Right atrium auricular region (tissue), 2 donors: ENCODE results near the gene MGLL. TPM values are rescaled to one million over a fixed set of nuclear protein-coding genes. Genes with fewer than 3 reads are reported as not detected.

Source experiments
- DNase-seq: peaks from one replicate; pipeline ENCODE4 v3.0.0-alpha.2; 2019; ENCODE audit warnings: low spot score
- H3K27ac ChIP-seq, 2 donors: fragments of 200-600 bp; sonication (generic); 1 replicate in 1 of 2; 2 replicates in 1 of 2; pipeline ENCODE4 v1.5.1; 2016 to 2019
- H3K27me3 ChIP-seq, 2 donors: fragments of 200-600 bp; sonication (generic); one replicate each; pipeline versions ENCODE4 v1.5.1 to v1.6.0; 2017 to 2019
- H3K36me3 ChIP-seq: fragments of 200-600 bp; sonication (generic); one replicate; pipeline ENCODE4 v1.5.1; 2016
- H3K4me1 ChIP-seq, 2 donors: fragments of 200-600 bp; sonication (generic); one replicate each; pipeline versions ENCODE4 v1.5.1 to v1.6.0; 2017 to 2019
- H3K4me3 ChIP-seq, 2 donors: fragments of 200-600 bp; sonication (generic); 1 replicate in 1 of 2; 2 replicates in 1 of 2; pipeline ENCODE4 v1.5.1; 2017 to 2019; ENCODE audit warnings: mild to moderate bottlenecking in 1 of 2, moderate library complexity in 1 of 2
- H3K9me3 ChIP-seq, 2 donors: fragments of 200-600 bp; sonication (generic); one replicate each; pipeline ENCODE4 v1.5.1; 2019
- CTCF ChIP-seq, 2 donors: fragments of 200-600 bp; sonication (generic); IDR thresholded peaks; one replicate each; pipeline ENCODE4 v1.5.1; 2019; ENCODE audit warnings: antibody characterized with exemption in 2 of 2
- total RNA-seq, 2 donors: library from RNA; depleted of rRNA; stranded (reverse); fragments of >200 nt; gene quantifications; one replicate each; pipeline ENCODE4 v1.1.0, GENCODE V29; 2016

The MGLL gene
- total RNA-seq, 2 donors from 2014 or later = 36.3 to 46.4 TPM

DNA sequence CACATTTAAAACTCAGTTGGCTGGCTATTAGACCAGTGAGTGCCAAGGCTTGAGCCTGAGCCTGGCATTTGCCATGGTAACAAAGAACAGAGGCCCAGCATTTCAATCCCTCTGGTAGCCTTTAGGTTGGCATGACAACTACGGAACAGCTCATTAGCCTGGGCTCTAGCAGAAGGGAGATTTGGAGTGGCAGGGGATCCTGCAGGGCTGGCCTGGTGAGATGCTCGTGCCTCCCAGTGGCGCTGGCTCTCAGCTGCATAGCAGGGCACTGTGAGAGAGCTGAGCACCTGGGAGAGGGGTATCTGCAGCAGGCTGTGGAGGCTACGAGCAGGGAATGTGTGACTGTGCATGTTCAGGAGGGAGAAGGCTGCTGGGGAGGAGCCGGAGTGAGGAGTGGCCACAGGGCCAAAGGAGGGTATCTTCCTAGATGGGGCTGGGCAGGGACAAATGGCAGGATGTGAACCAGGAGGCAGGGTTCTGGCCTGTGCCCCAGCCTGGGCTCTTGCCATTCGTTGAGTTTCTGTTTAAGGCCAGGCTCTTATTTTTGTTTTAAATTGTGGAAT, 155.1 kb downstream of the MGLL start:
- H3K4me3 ChIP-seq = no peak overlapping the region
- H3K36me3 ChIP-seq = no peaks in the 10 kb centered on the region
- peaks cover 0 to 9% of the 10 kb centered on the region in 2 donors for H3K4me1 ChIP-seq
- H3K9me3 ChIP-seq = no peaks in the 10 kb centered on the region
- no peaks in the 10 kb centered on the region for H3K27me3 ChIP-seq
- DNase-seq = no peak
- no peak overlapping the region for H3K27ac ChIP-seq
- TF ChIP-seq CTCF (IDR thresholded peaks at IDR 0.05) = no peak

DNA sequence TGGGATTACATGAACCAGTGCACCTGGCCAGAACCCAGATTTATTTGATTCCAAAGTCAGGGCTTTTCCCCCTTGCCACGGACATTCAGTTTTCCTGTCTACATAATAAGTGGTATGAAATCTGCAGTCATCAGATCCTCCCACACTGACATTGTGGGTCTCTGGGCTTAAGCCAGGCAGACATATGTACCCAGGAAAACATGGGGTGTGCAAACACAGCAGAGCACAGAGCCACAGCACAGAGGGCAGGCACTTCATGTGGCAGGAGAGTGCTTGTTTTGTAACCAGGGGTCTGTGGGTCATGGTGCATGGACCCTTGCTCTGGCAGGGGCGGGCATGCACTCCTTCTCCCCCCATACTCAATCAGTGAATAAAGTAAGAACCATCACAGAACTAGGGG, 155.6 kb downstream of the MGLL start:
- Histone ChIP-seq H3K27me3 (no peaks in the 10 kb centered on the region), H3K4me1 (peaks cover 0 to 3% of the 10 kb centered on the region in 2 donors), H3K27ac (no peak overlapping the region), H3K36me3 (no peaks in the 10 kb centered on the region), H3K4me3 (no peak overlapping the region), H3K9me3 (no peaks in the 10 kb centered on the region)
- no peak for DNase-seq
- no peak for TF ChIP-seq CTCF (IDR thresholded peaks at IDR 0.05)

- no peak for TF ChIP-seq CTCF (IDR thresholded peaks at IDR 0.05)
- Histone ChIP-seq H3K36me3 (no peaks in the 10 kb centered on the region), H3K9me3 (no peaks in the 10 kb centered on the region), H3K4me3 (no peak overlapping the region), H3K4me1 (no peaks in the 10 kb centered on the region), H3K27ac (no peak overlapping the region), H3K27me3 (no peaks in the 10 kb centered on the region)
- no peak for DNase-seq
Measured at GRCh38 chr3:127665586-127665985, 156.7 kb downstream of the MGLL start.

GRCh38 chr3:127665165-127665564, 157.2 kb downstream of the MGLL start:
- Histone ChIP-seq H3K9me3 (no peaks in the 10 kb centered on the region), H3K27me3 (no peaks in the 10 kb centered on the region), H3K4me3 (no peak overlapping the region), H3K36me3 (no peaks in the 10 kb centered on the region), H3K27ac (no peak overlapping the region), H3K4me1 (no peaks in the 10 kb centered on the region)
- TF ChIP-seq CTCF (IDR thresholded peaks at IDR 0.05) = no peak
- no peak for DNase-seq

DNA sequence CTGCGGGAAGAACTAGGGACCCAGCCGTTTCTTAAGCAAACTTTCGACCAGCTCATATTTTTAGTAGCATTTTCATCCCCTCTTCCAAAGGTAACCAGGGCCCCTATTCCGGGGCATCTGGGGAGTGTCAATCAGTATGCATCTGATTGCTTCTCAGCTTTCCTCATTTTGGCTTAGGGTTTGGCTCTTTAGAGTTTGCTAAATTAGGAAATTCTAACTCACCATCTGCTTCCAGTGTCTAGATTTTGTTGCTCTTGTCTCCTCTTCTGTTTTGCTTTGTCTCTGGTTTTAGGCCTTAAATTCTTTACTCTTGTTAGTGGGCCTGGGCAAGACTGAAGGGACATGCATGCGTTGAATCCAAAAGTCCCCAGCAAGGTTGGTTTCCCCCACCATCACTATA, 159.2 kb downstream of the MGLL start:
- Histone ChIP-seq H3K36me3 (no peaks in the 10 kb centered on the region), H3K27ac (no peak overlapping the region), H3K4me3 (no peak overlapping the region), H3K4me1 (no peaks in the 10 kb centered on the region), H3K9me3 (no peaks in the 10 kb centered on the region), H3K27me3 (no peaks in the 10 kb centered on the region)
- TF ChIP-seq CTCF (IDR thresholded peaks at IDR 0.05) = no peak
- no peak for DNase-seq

- DNase-seq = no peak
- no peaks in the 10 kb centered on the region for H3K27me3 ChIP-seq
- no peaks in the 10 kb centered on the region for H3K36me3 ChIP-seq
- no peak overlapping the region for H3K27ac ChIP-seq
- H3K4me3 ChIP-seq = no peak overlapping the region
- H3K4me1 ChIP-seq = no peaks in the 10 kb centered on the region
- H3K9me3 ChIP-seq = no peaks in the 10 kb centered on the region
- no peak for TF ChIP-seq CTCF (IDR thresholded peaks at IDR 0.05)
Measured at GRCh38 chr3:127662001-127662469, 160.3 kb downstream of the MGLL start.
